Measurements from ENCODE around the gene COTL1. TPM values are rescaled to one million over a fixed set of nuclear protein-coding genes. Genes with fewer than 3 reads are reported as not detected.

COTL1 gene
- total RNA-seq, 2 donors from 2014 or later: 79.1 to 138 TPM

- intact Hi-C loops (cut with DNase I): no loop called here
- no peak overlapping the region for H3K9ac ChIP-seq (ENCODE audit: low read depth in 2 of 2, low read length in 2 of 2)
These were observed 69.4 kb downstream of the COTL1 start for GRCh38 chr16:84548508-84548907.

GRCh38 chr16:84547546-84548061, 70.3 kb downstream of the COTL1 start:
- Histone ChIP-seq H3K4me1 (peaks cover 4% of the 10 kb centered on the region), H3K36me3 (no peaks in the 10 kb centered on the region), H3K9me3 (no peaks in the 10 kb centered on the region), H3K27me3 (no peaks in the 10 kb centered on the region), H3K4me3 (no peak overlapping the region), H3K9ac (ENCODE audit: low read depth in 2 of 2, low read length in 2 of 2) (no peak overlapping the region), H3K27ac (no peak overlapping the region)
- TF ChIP-seq, protein P1, sequence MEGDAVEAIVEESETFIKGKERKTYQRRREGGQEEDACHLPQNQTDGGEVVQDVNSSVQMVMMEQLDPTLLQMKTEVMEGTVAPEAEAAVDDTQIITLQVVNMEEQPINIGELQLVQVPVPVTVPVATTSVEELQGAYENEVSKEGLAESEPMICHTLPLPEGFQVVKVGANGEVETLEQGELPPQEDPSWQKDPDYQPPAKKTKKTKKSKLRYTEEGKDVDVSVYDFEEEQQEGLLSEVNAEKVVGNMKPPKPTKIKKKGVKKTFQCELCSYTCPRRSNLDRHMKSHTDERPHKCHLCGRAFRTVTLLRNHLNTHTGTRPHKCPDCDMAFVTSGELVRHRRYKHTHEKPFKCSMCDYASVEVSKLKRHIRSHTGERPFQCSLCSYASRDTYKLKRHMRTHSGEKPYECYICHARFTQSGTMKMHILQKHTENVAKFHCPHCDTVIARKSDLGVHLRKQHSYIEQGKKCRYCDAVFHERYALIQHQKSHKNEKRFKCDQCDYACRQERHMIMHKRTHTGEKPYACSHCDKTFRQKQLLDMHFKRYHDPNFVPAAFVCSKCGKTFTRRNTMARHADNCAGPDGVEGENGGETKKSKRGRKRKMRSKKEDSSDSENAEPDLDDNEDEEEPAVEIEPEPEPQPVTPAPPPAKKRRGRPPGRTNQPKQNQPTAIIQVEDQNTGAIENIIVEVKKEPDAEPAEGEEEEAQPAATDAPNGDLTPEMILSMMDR (IDR thresholded peaks at IDR 0.05): no peak
- DNase-seq: no peak
- intact Hi-C loops (cut with DNase I): no loop called here

More at GRCh38 chr16:84548508-84548907, 69.4 kb downstream of the COTL1 start:
- Histone ChIP-seq H3K36me3 (no peaks in the 10 kb centered on the region), H3K4me3 (no peak overlapping the region), H3K27ac (no peak overlapping the region), H3K4me1 (peaks cover 4% of the 10 kb centered on the region), H3K27me3 (no peaks in the 10 kb centered on the region), H3K9me3 (no peaks in the 10 kb centered on the region)
- DNase-seq: no peak
- TF ChIP-seq, protein P1 (IDR thresholded peaks at IDR 0.05): no peak

DNA sequence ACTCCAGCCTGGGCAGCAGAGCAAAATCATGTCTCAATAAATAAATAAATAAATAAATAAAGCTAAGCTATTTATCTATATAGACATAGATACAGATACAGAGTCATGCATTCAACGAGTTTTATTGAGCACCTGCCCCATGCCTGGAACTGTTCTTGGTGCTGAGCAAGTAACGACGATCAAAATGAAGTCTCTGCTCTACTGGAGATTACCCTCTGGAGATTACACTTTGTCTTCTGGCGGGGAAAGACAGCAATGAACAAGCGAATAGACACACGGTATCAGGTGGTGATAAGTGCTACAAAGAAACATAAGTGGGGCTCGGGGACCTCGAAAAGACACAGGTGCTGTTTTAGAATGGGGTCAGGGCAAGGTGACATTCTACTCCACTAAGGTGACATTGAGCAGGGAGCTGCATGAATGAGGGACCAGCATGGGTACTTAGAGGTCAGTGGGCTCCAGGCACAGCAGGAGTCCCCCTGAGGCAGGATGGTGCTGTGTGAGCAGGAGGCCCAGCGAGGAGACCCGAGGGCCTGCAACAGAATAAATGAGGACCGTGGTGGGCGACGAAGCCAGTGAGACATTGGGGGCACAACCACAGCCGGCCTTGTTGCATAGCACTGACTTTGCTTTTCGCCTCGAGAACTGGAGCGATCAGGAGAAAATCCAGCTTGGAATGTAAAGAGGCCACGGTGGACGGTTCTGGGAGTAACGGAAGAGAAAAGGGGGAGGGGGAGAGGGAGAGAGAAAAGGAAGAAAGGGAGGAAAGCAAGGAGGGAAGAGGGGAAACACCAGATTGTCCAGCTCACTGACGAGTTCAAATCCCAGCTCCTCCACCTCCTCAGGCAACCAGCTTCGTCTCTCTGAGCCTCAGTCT, 71.0 kb downstream of the COTL1 start:
- Histone ChIP-seq H3K4me1 (peaks cover 4% of the 10 kb centered on the region), H3K27me3 (no peaks in the 10 kb centered on the region), H3K27ac (no peak overlapping the region), H3K36me3 (no peaks in the 10 kb centered on the region), H3K4me3 (no peak overlapping the region), H3K9me3 (no peaks in the 10 kb centered on the region), H3K9ac (ENCODE audit: low read depth in 2 of 2, low read length in 2 of 2) (no peak overlapping the region)
- intact Hi-C loops (cut with DNase I): no loop called here
- TF ChIP-seq, protein P1 (IDR thresholded peaks at IDR 0.05): no peak
- DNase-seq: no peak

GRCh38 chr16:84545114-84545737, 72.7 kb downstream of the COTL1 start:
- Histone ChIP-seq H3K4me3 (no peak overlapping the region), H3K9me3 (no peaks in the 10 kb centered on the region), H3K9ac (ENCODE audit: low read depth in 2 of 2, low read length in 2 of 2) (no peak overlapping the region), H3K27ac (no peak overlapping the region), H3K27me3 (no peaks in the 10 kb centered on the region), H3K36me3 (no peaks in the 10 kb centered on the region), H3K4me1 (peaks cover 4% of the 10 kb centered on the region)
- TF ChIP-seq, protein P1 (IDR thresholded peaks at IDR 0.05): no peak
- intact Hi-C loops (cut with DNase I): no loop called here
- DNase-seq: no peak

DNA sequence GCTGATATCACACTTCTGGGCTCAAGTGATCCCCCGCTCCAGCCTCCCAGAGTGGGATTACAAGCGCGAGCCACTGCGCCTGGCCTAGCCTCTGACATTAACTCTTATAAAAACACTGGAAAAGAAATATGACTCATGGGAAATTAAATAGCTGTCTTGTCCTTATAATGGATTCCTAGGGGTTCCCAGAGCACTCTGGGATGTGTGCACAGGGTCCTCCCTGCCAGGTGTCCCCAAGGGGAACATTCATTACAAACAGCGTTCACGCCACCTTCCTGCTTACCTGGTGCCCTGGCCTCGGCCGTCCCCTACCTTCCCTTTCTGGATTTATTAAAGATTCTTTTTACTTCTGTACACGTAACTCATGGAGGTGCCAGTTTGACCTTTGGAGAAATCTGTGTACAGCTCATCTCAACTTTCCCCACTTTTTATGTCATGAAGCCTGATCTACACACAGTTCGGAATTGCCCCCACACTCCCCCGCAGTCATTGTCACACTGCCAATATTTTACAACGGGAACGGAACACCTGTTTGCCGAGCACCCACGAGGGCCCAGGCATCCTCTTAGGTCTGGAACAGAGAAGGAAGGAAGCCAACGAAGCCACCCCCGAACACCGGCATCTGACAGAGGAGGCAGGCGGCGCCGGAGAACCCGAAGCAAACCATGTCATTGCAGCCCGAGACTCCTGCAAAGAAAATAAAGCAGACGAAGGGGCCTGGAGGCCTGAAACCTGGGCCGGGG, 73.7 kb downstream of the COTL1 start:
- TF ChIP-seq, protein P1 (IDR thresholded peaks at IDR 0.05): no peak
- Histone ChIP-seq H3K4me1 (peaks cover 4% of the 10 kb centered on the region), H3K4me3 (no peak overlapping the region), H3K9me3 (no peaks in the 10 kb centered on the region), H3K27me3 (no peaks in the 10 kb centered on the region), H3K36me3 (no peaks in the 10 kb centered on the region), H3K9ac (ENCODE audit: low read depth in 2 of 2, low read length in 2 of 2) (no peak overlapping the region), H3K27ac (no peak overlapping the region)
- DNase-seq: peak; percentile 45
- intact Hi-C loops (cut with DNase I): no loop called here
